Mesodermal cell (in vitro differentiated cells): ENCODE results near the gene CEP89. TPM values are rescaled to one million over a fixed set of nuclear protein-coding genes. Genes with fewer than 3 reads are reported as not detected.
"Not testable (repeated sequence)": the region's sequence is repeated elsewhere in the genome, so short reads cannot be mapped to it uniquely, and the experiment has no call there.

ENCODE experiments used
- H3K27ac ChIP-seq: 2 replicates; pipeline ENCODE4 v1.7.0; 2013; ENCODE audit warnings: mild to moderate bottlenecking, low read depth, low read length, moderate library complexity; ENCODE audit not compliant: severe bottlenecking
- H3K36me3 ChIP-seq: 2 replicates; pipeline ENCODE4 v1.7.1; 2013; ENCODE audit warnings: mild to moderate bottlenecking, low read length, moderate library complexity; ENCODE audit not compliant: control insufficient read depth, insufficient read depth
- H3K4me1 ChIP-seq: one replicate; pipeline ENCODE4 v1.7.1; 2013; ENCODE audit warnings: mild to moderate bottlenecking, low read length; ENCODE audit not compliant: insufficient read depth, control insufficient read depth, poor library complexity, severe bottlenecking
- H3K4me3 ChIP-seq: 2 replicates; pipeline ENCODE4 v1.7.0; 2013; ENCODE audit warnings: low read length, control low read depth, mild to moderate bottlenecking; ENCODE audit not compliant: insufficient read depth, poor library complexity, severe bottlenecking; ENCODE audit errors: extremely low read depth
- H3K9me3 ChIP-seq: 2 replicates; pipeline ENCODE4 v1.7.1; 2013; ENCODE audit warnings: mild to moderate bottlenecking, low read length, moderate library complexity; ENCODE audit not compliant: control insufficient read depth
- WGBS, 2 experiments: methylation state at CpG; one replicate each; pipeline ENCODE4 v1.1.5; 2013; ENCODE audit warnings: missing lambda C conversion rate in 2 of 2; ENCODE audit not compliant: insufficient coverage in 2 of 2; 5-methylcytosine and 5-hydroxymethylcytosine counted together
- polyA plus RNA-seq, 2 experiments: library from polyadenylated mRNA; stranded (reverse); fragments of 50-300 nt; gene quantifications; one replicate each; pipeline ENCODE4 v1.2.3, GENCODE V29; 2013

CEP89 gene
- polyA plus RNA-seq (2013, experiment 1 of 2): 22.4 TPM
- 21.7 TPM for polyA plus RNA-seq (2013, experiment 2 of 2)

DNA sequence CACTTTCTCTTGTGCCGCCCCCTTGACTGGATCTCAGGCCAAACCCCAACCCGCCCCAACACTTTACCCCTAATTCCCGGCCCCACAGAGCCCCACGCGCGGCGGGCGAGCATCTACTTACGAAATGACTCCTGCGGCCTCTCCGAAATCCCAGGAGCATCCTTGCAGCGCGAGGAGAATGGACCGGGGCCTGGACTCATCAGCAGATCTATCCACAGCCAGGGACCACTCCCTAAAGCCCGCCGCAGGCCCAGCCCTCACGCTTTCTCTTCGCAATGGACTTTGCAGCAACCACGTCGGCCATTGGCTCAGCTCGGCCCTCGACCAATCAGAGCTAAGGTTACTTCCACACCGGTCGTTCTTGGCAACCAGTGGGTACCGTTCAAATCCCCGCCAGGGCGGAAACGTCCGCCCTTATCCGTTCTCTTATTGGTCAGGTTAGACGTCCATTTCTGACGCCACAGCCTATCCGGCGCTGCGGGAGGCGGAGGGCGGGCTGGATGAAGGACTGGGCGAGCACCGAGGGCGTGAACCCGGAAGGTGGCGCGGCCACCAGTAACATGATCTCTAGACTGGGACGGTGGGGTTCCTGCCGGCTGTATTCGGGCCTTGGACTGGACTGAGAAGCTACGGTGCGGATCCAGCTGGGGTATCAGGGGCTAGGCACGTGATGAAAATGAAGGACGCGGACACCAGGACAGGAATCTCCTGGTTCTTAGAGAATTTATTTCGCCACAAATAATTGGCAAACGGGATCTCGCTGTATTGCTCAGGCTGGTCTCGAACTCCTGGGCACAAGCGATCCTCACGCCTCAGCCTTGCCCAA lies at the start of gene CEP89, which contains the start of gene FAAP24:
Gene CEP89 (minus strand): TSS at position 244 of the 826 bp plus-strand sequence. CDS start 84 bp downstream, at position 160.
Gene FAAP24 (plus strand): TSS at position 528 of the 826 bp plus-strand sequence. CDS start 955 bp downstream, outside the sequence.
- 8% methylated on average over 50 to 53 of the region's 57 CpGs for whole genome bisulfite sequencing, 2 experiments
- Histone ChIP-seq H3K9me3 (no peaks in the 10 kb centered on the region), H3K4me1 (no peaks in the 10 kb centered on the region), H3K27ac (peak within 1 kb of the TSS; percentile 37), H3K4me3 (peak within 1 kb of the TSS; percentile 82), H3K36me3 (peaks cover 31% of the 10 kb centered on the region)

DNA sequence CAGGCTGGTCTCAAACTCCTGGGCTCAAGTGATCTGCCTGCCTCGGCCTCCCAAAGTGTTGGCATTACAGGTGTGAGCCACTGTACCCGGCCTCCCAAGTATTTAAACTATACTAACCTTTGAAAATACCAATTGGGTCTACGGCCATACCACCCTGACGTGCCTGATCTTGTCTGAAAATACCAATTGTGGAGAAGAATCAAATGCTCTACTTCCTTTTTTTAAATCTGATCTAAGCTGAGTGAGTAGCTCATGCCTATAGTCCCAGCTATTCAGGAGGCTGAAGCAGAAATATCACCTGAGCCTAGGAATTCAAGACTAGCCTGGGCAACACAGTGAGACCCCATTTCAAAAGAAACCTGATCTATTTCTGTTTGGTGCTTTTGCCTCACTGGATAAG lies 39.1 kb upstream of the CEP89 start:
- H3K4me1 ChIP-seq, H3K9me3 ChIP-seq, H3K27ac ChIP-seq, H3K4me3 ChIP-seq: not testable (repeated sequence)
- peaks cover 16% of the 10 kb centered on the region for H3K36me3 ChIP-seq
- WGBS, 2 experiments: 89% methylated on average over 3 of the region's 4 CpGs; no CpG with 5 or more reads in 1 of the 2 experiments

DNA sequence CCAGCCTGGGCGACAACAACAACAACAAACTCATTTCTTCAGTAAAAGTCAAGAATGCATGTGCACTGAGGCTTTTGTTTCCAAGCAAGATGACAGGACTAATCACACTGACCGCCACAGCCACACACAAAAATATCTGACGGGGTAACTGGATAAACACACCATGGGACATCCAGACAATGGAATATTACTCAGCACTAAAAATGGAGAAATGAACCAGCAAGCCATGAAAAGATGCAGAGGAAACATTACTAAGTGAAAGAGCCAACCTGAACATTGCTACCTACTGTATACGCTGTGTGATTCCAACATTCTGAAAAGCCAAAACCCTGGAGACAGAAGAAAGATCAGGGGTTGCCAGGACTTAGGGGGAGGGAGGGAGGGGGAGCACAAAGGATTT lies 37.0 kb upstream of the CEP89 start:
- Histone ChIP-seq H3K9me3 (no peaks in the 10 kb centered on the region), H3K4me3 (no peak overlapping the region), H3K4me1 (no peaks in the 10 kb centered on the region), H3K36me3 (peaks cover 21% of the 10 kb centered on the region), H3K27ac (no peak overlapping the region)
- WGBS, 2 experiments: 86 to 100% methylated on average over 3 of the region's 4 CpGs

DNA sequence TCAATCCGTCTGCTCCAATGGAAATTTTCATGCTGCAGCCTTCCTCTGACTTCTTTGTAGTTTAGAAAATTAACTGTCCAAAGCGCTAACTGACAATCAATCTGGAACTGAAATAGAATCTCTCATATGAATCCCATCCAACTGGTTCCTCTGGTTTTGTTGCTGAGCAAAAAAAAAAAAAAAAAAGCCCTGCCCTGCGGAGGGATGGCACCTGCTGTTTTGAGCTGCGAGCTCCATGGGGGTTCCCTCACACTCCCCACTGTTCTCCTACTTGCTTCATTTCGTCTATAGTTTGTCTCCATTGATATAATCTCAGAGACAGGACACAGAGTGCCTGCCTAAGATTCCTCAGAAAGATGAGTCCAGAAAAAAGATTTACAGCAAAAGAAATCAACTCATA lies 33.7 kb upstream of the CEP89 start:
- WGBS, 2 experiments: 62 to 70% methylated on average over 3 of the region's 5 CpGs
- Histone ChIP-seq H3K27ac (no peak overlapping the region), H3K36me3 (peaks cover 15% of the 10 kb centered on the region), H3K4me1 (no peaks in the 10 kb centered on the region), H3K4me3 (no peak overlapping the region), H3K9me3 (no peaks in the 10 kb centered on the region)

DNA sequence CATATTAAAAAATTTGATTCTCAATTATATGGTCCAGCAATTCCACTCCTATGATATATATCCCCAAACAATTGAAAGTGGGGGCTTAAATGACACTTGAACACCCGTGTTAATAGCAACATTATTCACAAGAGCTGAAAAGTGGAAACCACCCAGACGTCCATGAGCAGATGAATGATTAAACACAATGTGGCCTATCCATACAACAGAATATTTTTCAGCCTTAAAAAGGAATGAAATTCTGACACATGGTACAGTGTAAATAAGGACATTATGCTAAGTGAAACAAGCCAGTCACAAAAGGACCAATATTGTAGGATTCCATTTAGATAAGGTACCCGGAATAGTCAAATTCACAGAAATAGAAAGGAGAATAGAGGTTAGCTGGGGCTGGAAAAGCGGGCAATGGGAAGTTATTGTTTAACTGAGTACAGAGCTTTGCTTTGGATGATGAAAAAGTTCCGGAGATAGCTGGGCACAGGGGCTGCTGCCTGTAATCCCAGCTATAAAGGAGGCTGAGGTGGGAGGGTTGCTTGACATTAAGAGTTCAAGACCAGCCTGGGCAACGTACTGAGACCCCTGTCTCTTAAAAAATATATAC lies 31.8 kb upstream of the CEP89 start:
- not testable (repeated sequence) for H3K27ac ChIP-seq, H3K4me1 ChIP-seq, H3K4me3 ChIP-seq, H3K9me3 ChIP-seq
- H3K36me3 ChIP-seq: peaks cover 14% of the 10 kb centered on the region
- 100% methylated on average over 1 to 3 of the region's 6 CpGs for WGBS, 2 experiments

DNA sequence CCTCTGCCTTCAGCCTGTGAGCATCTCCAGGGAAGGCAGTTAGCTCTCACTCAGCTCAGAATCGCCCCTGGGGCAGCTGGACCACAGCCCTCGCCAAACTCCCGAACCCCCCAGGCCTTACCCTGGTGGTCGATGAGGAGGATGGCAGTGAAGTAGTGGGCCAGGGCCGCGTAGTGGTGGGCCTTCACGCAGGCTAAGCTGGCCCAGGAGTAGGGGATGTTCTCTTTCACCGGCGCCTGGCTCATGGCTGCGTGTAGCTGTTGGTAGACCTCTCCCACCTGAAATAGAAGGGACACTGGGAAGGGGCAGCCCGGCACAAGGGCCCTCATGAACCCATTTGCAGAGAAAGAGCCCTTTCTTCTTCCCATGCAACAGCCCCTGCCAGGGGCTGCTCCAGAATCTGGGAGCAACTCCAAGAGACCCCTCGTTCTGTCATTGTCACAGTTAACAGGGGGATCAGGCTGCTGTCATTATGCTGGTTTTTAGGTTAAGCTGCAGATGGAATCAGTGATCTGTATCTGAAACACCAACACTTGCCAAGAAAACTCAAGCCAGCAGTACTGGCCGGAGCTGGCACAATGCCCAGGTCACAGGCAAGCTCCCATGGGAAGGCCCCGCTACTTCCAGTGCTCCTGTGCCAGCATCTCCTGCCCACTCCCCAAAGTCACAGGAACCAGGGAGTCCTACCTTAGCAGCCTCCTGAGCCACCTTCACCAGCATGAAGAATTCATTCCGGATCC lies 30.5 kb upstream of the CEP89 start:
- H3K9me3 ChIP-seq: not testable (repeated sequence)
- 92 to 93% methylated on average over 8 to 13 of the region's 15 CpGs for WGBS, 2 experiments

DNA sequence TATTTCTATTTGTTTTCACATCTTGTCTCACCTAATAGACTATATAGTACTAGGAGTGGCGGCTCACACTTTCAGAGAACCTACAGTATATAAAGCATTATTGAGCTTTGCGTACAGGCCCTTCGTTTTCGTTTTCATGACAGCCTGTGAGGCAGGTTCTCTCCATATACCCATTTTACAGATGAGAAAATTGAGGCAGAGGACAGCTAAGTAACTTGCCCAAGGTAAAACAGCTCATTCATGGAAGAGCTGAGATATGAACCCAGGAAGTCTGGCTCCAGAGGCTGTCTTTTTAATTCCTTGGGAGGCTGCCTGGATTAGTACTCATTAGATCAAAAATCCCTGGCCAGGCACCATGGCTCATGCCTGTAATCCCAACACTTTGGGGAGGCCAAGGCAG lies 29.2 kb upstream of the CEP89 start:
- Histone ChIP-seq H3K4me1 (no peaks in the 10 kb centered on the region), H3K27ac (no peak overlapping the region), H3K4me3 (no peak overlapping the region), H3K9me3 (no peaks in the 10 kb centered on the region), H3K36me3 (peaks cover 8% of the 10 kb centered on the region)
- WGBS, 2 experiments: 94 to 100% methylated on average over 3 to 4 of the region's 4 CpGs

More for the DNA sequence above, 30.5 kb upstream of the CEP89 start:
- H3K27ac ChIP-seq, H3K4me1 ChIP-seq, H3K4me3 ChIP-seq: not testable (repeated sequence)
- H3K36me3 ChIP-seq: peaks cover 10% of the 10 kb centered on the region

DNA sequence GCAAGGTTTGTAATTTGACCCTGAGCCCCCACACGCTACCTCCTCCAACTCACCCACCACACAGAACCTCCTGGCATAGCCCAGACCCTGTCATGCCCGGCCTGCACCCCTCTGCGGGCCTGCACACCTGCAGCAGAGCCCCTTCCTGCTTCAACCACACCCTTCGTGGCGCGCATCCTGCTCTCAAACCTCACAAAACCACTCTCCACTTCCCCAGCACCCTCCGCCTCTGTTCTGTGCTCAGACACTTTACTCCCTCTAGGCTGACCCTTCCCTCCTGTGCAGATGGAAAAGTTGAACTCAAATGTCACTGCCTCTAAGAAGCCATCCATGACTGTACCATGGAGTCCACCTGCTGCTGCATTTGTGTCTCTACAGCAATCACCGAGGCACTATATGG lies 28.8 kb upstream of the CEP89 start:
- Histone ChIP-seq H3K36me3 (peaks cover 5% of the 10 kb centered on the region), H3K9me3 (no peaks in the 10 kb centered on the region), H3K27ac (no peak overlapping the region), H3K4me1 (no peaks in the 10 kb centered on the region), H3K4me3 (no peak overlapping the region)
- WGBS, 2 experiments: 94 to 95% methylated on average over 4 to 6 of the region's 8 CpGs

DNA sequence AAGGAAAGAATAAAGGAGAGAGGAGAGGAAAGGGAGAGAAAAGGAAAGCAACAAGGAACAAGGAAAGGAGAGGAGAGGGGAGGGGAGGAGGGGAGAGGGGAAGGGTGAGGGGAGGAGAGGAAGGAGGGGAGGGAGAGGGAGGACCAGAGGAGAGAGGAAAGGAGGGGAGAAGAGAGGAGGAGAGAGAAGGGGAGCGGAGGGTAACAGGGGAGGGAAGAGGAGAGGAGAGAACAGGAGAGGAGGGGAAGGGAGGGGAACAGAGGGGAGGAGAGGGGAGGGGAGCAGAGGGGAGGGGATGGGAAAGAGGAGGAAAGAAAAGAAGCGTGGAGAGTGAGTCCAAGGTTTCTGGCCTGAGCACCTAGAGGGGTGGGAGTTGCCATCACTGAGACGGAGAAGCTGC lies 27.0 kb upstream of the CEP89 start:
- Histone ChIP-seq H3K4me1 (no peaks in the 10 kb centered on the region), H3K4me3 (no peak overlapping the region), H3K27ac (no peak overlapping the region), H3K36me3 (peaks cover 12% of the 10 kb centered on the region), H3K9me3 (no peaks in the 10 kb centered on the region)
- 90 to 96% methylated on average over 2 to 3 of the region's 3 CpGs for WGBS, 2 experiments

DNA sequence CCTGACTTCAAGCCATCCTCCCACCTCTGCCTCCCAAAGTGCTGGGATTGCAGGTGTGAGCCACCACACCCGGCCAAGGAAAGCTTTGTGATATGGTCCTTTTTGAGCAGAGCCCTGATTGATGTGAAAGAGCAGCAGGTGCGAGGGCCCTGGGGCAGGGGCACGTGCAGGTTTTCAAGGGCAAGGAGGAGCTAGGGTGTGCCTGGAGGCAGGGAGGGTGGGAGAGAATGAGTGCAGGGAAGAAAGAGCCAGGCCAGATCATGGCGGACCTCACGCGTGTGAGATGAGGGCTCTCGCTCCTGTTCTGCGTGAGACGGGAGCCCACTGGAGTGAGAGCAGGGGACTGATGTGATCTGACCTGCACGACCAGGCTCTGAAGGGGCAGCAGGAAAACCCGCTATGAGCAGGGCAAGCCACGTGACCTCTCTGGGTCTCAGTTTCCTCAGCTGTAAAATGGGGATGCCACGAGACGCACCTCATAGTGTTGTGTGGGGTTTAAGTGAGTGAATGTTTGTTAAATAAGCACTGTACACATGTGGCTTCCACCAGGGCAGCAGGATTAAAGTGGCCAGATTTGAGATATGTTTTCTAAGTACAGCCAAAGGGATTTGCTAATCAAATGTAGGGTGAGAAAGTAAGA lies 26.1 kb upstream of the CEP89 start:
- no peak overlapping the region for H3K4me3 ChIP-seq
- H3K36me3 ChIP-seq: peaks cover 15% of the 10 kb centered on the region
- WGBS, 2 experiments: 92 to 95% methylated on average over 14 of the region's 14 CpGs
- H3K27ac ChIP-seq: no peak overlapping the region
- H3K4me1 ChIP-seq: no peaks in the 10 kb centered on the region
- H3K9me3 ChIP-seq: no peaks in the 10 kb centered on the region
